SK-N-SH (cell line): Measurements from ENCODE around the gene DEGS1.

Experiments used
- CTCF ChIP-seq: fragments of 200-600 bp; sonication (generic); IDR thresholded peaks from 2 replicates; pipeline ENCODE4 v1.6.1; 2017; ENCODE audit warnings: antibody characterized with exemption, mild to moderate bottlenecking, moderate library complexity
- EP300 ChIP-seq, 2 experiments: IDR thresholded peaks; 2 replicates each; pipeline versions ENCODE4 v1.4.0 to v1.6.1; 2012; ENCODE audit warnings: borderline replicate concordance in 1 of 2, low read depth in 1 of 2, low read length in 1 of 2
- GABPA ChIP-seq: IDR thresholded peaks from 2 replicates; pipeline ENCODE4 v1.4.0; 2012; ENCODE audit warnings: low read depth, mild to moderate bottlenecking
- IRF3 ChIP-seq: fragments of 150-350 bp; IDR thresholded peaks from 2 replicates; pipeline ENCODE4 v1.6.1; 2016; ENCODE audit warnings: mild to moderate bottlenecking, low read depth, low read length
- MXI1 ChIP-seq: IDR thresholded peaks from 2 replicates; pipeline ENCODE4 v1.6.1; 2012; ENCODE audit warnings: mild to moderate bottlenecking, low read depth, low read length, improper control_type of control experiment
- PBX3 ChIP-seq: IDR thresholded peaks from 2 replicates; pipeline ENCODE4; 2012
- POLR2AphosphoS5 ChIP-seq: IDR thresholded peaks from 2 replicates; pipeline ENCODE4 v1.6.1; 2012; ENCODE audit warnings: low read depth, low read length
- REST ChIP-seq: IDR thresholded peaks from 2 replicates; pipeline ENCODE4 v1.6.1; 2012; ENCODE audit warnings: mild to moderate bottlenecking, low read depth, low read length, moderate library complexity
- RXRA ChIP-seq: IDR thresholded peaks from 2 replicates; pipeline ENCODE4 v1.4.0; 2012; ENCODE audit warnings: low read depth, mild to moderate bottlenecking, borderline replicate concordance
- SMC3 ChIP-seq: IDR thresholded peaks from 2 replicates; pipeline ENCODE4 v1.6.1; 2012; ENCODE audit warnings: low read depth, low read length, improper control_type of control experiment
- TEAD4 ChIP-seq: IDR thresholded peaks from 2 replicates; pipeline ENCODE4 v1.4.0; 2012; ENCODE audit warnings: mild to moderate bottlenecking, borderline replicate concordance; ENCODE audit not compliant: insufficient read depth
- USF1 ChIP-seq: IDR thresholded peaks from 2 replicates; pipeline ENCODE4 v1.4.0; 2012; ENCODE audit warnings: low read depth, borderline replicate concordance
- YY1 ChIP-seq: IDR thresholded peaks from 2 replicates; pipeline ENCODE4 v1.4.0; 2012; ENCODE audit warnings: low read depth, mild to moderate bottlenecking
- ZBTB33 ChIP-seq: IDR thresholded peaks from 2 replicates; pipeline ENCODE4 v1.4.0; 2012; ENCODE audit warnings: low read depth, borderline replicate concordance

GRCh38 chr1:224178894-224179293, 4.1 kb upstream of the DEGS1 start:
- TF ChIP-seq CTCF (no peak), SMC3 (no peak), YY1 (no peak), USF1 (no peak), POLR2AphosphoS5 (no peak), RXRA (no peak), EP300 (IDR thresholded peaks at IDR 0.05; ENCODE audit: borderline replicate concordance in 1 of 2, low read depth in 1 of 2, low read length in 1 of 2) (no peak), IRF3 (no peak), MXI1 (no peak), TEAD4 (no peak), ZBTB33 (no peak), REST (no peak), PBX3 (no peak), GABPA (no peak)
